ENCODE measurements around the gene BRD3.

DNA sequence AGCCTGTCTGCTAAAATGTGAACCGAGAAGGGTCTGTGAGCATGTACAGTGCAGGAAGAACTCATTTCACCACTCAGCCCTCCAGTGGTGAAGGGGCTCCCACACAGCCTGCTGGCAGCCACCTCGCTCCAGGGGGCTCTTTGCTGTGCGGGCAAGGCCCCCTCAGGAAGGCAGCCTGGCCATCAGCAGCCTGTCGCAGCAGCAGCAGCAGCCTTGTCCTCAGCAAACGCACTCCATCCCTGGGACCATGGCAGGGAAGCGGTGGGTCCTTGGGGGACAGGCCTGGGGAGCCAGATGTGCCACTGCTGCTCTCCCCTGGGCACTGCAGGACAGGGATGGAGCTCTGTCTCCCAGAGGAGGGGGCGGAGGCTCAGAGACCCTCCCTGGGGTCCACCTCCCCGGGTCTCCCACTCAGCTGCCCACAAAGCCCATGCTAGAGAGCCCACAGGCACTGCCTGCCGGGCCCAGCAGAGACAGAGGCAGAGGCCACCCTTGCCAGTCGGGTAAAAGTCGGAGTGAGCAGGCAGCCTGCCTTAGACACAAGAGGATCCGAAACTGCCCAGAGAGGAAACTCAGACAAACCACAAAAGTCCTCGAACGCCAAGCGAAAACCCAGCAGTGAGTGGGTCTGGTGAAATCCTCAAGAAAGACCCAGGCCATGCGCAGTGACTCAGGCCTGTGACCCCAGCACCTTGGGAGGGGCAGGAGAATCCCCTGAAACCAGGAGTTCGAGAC is 8.0 kb downstream of the BRD3 start:
- TF ChIP-seq CTCF (optimal IDR thresholded peaks at IDR 0.05 in 1 of 3, IDR thresholded peaks at IDR 0.05 in 1 of 3, conservative IDR thresholded peaks at IDR 0.05 in 1 of 3; ENCODE audit: extremely low read depth in 1 of 3, insufficient read depth in 2 of 3, low read length in 3 of 3) (no peak), EZH2 (IDR thresholded peaks at IDR 0.05; ENCODE audit: low read length) (no peak)
